GM19351 (cell line): ENCODE results near the gene CAMK1G.

Experiments
- ATAC-seq: cut with Tn5 transposase; IDR thresholded peaks from one replicate; pipeline ENCODE4 v1.9.1; 2021; ENCODE audit warnings: mild to moderate bottlenecking, moderate library complexity; ENCODE audit not compliant: unreplicated experiment

The CAMK1G gene

DNA sequence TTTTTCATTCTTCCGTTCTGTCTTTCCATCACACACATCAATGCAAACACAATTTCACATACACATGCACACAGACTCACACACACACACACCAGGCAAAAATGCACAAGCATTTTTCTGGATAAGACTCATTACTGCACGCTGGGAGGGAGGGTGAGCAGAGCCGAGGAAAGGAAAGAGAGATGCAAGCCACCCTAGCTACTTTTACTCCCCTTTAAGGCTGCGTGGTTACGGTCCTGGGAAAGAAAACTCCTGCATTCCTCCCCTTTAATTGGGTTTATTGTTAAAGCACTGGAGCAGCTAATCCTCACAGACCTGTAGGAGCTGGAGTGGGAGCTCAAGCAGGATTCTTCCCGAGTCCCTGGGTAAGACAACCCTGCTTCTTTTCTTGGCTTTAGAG is at the start of gene CAMK1G:
TSS of gene CAMK1G (plus strand) at position 307 of the 400 bp plus-strand sequence. CDS start 11,270 bp downstream, outside the sequence.
- no peak for ATAC-seq

DNA sequence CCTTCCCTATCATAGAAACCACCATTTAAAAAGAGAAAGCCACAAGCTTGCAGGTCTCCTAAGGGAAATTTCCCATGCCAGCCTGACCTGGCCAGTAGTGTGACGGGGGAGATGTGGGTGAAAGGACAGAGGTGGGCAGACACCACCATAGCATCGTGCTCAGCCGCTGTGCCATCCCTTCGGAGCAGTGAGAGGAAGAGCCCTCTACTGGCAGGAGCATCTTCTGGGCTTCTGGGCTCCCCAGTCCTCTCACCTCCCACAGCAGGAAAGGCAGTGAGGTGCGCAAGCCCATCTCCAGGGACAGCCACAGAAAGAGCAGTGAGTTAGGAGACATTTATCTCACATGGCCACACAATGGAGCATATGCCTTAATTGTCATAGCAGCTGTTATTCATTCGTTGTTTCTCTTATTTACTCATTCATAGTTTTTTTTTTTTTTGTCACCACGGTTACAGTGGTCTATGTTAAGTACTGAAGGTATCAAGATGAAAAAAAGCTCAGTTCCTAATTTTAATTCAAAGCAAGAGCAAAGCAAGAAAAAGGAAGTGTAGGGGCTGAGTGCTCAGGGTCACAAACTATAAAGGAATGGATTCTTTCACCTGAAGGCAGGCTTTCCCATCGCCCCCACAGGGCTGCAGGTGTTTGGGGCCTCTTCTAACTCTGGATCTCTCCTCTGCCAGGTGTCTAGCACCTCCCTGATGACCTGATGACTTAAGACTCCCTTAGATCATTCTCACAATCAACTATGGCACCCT is 48.8 kb upstream of the CAMK1G start:
- ATAC-seq, result no peak

DNA sequence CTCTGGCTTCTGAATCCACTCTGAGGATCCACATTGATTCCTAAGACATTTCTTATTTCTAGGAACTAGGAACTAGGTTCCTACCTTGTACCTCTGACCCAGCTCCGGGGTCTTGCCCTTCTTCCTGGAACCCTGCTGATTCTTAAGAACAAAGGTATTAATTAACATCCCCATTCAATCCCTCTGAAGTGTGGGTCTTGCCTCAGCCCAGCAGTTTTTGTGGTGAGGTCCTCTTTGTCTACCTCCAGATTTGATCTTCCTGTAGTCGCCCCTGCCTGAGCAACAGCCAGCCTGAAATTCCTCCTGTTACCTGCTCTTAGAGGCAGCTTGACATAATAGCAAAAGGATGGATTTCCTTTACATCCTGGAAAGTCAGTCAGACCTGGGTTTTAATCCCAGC is 46.7 kb upstream of the CAMK1G start:
- ATAC-seq, result no peak

DNA sequence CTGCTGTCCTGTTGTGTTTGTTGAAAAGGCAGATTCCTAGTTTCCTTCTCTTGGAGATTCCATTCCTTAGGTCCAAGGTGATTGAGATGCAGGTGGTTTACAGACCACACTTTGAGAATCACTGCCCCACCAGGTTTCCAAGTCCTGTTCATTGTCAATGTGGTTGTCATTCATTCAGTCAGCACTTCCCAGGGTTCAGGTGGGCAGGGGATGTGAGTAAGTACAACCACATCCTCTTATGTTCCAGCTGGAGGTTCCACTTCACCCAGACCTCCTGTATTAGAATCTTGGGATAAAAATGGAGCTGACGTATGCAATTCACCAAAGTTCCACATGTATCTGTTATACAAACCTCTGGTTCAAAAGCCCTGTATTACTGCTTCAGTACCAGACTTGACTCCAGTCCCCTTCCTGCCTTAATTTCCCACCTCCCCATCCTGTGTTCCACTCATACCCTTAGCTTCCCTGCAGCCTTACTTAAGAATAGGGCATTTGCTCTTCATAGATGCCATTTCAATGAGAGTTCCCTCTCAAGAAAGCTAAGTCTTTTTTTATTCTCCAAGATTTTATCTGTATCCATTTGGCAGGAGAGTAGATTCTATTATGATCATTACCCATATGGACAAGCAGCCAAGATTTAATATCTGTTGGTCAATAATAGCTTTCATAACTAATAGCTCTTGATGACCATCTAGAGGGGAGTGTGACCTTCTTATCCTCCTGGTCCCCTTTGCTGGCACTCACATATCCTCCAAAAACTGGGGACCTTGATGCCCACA is 46.0 kb upstream of the CAMK1G start:
- ATAC-seq, result no peak

DNA sequence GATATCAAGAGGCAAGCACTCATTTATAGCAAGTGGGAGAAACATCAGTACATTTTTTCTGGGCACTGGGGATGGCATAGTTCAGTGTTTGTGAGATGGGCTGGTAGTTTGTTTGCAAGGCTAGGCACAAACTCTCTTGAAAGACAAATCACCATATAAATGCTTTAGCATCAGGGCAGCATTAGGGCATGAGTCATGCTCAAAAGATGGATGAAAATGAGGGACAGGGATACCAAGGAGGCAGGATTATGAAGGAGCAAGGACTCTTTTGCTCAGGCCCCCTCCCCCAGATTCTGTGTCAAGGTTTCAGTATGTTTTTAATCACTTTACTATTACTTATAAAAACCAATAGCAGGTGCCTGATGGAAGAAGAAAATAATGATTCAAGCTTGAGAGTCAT is 43.9 kb upstream of the CAMK1G start:
- ATAC-seq, result no peak

DNA sequence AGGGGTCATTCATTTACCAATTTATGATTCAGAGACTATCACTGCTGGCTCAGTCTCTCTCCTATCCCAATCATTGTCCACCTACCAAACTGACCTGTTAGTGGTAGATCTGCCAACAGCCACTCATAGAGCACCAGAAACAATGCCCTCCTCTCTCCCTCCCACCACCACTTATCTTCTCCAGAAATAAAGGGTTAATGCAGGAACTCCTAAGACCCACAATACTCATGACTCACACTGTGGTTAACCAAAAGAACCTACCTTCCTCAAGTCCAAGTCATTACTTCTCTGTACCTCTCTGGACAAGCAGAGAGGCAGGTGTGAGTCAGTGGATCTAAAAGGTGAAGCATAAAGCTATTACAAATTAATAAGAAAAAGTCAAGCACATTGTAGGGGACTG is 40.9 kb upstream of the CAMK1G start:
- ATAC-seq, result no peak

DNA sequence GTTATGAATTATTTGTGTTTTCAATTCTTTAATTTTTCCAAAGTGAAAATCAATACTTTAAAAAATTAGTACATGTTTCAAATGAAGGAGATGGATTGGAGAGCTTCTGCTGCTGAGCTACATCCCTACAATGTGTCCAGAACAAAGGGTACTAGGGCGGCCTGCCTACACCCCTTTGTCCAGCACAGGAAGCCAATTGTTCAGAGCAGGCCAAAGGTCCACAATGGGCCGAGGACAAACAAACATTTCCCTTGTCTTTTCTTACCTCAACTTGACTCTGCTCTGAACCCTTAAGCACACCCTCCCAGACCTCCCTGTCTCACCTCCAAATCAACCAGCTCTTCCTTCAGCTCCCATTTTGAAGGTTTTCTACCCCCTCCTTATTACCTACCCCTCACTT is 39.4 kb upstream of the CAMK1G start:
- no peak for ATAC-seq

DNA sequence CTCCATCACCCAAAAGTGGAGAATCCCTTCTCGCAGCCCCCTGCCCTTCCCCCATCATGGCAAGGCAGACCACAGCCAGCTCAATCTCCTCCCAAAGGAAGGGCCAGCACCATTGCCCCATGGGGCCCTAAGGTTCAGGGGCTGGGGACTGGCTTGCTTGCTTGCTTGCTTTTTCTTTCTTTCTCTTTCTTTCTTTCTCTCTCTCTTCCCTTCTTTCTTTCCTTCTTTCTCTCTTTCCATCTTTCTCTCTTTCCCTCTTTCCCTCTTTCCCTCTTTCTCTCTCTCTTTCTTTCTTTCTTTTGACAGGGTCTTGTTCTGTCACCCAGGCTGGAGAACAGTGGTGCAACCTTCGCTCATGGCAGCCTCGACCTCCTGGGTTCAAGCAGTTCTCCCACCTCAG is 38.1 kb upstream of the CAMK1G start:
- ATAC-seq, result no peak

DNA sequence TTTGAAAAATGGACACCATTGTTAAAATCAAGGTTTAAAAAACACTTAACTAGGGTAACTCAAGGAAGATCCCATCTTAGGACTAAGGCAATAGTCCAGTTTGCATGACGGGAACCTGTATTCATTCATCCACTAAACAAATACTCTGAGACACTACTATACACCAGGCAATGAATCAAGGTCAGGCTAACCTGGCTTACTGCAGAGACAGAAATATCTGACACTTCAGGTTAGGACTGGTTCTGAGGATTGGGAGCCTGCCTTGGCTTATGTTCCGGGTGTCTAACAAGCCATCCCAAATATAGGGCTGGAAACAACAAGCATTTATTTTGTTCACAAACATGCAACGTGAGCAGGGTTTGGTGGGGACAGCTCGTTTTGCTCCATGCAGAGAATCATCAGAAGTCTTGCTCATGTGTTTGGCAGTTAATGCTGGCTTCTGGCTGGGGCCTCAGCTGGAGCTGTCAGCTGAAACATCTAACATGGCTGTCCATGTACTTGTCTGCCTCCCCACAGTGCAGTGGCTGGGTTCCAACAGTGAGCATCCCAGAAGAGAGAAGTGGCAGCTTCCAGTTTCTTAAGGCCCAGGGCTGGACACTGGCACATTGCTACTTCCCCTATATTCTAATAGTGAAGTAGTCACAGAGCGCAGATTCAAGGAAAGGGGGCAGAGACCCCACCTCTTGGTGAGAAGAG is 37.0 kb upstream of the CAMK1G start:
- no peak for ATAC-seq

DNA sequence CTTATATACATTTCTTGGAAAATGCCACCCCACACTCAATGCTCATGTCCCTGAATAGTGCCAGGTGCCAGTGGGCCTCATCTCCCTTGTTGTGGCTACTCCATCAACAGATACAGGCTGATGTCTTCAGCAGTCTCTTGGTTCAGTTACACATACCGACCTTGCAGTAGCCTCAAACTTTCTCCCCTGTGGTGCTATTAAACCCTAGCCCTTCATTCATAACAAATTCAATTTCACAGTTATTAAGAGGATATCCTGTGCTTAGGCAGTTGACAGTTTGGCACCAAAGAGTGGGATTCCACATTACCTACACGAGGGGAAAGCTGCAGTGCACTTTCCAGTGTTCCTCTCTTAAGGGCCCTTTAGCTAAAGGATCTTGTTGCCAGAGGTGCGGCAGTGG is 35.9 kb upstream of the CAMK1G start:
- ATAC-seq, result no peak

DNA sequence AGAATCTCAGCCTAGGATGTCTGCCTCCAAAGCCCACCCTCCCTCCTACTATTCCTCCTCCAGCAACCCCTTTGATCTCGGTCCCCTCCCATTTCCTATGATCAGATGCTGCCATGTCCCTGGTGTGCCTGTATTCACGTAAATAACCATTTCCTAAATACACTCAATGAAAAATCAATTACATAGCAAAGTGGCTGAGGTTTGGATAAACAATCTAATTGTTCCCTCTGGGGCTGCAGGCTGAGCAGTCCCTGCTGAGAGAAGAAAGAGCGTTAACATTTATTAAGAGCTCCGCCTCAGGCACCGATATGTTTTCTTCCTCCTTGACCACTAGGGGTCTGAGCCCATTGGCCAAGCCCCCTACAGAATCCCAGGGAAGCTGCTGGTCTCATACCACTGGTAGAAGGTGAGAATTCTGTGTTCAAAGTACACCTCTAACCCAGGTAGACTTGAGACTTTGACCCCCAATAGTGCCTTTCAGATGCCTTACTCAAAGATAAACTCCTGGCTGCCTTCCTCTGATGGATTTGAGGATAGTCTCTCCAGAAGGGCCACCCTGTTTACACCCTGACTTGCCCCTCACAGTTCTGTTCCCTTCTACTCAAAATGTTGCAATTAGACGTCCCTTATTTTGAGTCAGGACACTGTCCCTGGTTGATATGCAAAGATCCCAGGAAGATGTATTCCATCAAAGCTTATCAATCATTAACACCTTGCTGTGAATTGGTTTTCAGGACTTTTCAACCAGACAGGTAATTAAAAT is 33.9 kb upstream of the CAMK1G start:
- no peak for ATAC-seq

DNA sequence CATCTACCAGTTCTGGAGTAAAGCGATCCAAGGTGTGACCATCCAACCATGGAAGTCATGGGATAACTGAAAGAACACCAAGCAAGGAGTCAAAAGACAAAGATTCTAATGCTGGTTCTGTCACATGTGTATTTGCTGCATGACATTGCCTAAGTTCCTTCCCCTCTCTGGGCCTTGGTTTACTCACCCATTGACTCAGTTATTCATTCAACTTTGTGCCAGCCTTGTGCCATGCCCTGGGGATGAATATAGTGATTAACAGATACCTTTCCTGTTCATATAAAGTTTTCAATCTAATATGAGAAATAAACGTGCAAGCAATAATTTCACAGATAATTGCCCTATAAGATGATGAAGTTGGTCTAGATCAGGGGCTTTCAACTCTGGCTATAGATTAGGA is 33.0 kb upstream of the CAMK1G start:
- ATAC-seq, result no peak

DNA sequence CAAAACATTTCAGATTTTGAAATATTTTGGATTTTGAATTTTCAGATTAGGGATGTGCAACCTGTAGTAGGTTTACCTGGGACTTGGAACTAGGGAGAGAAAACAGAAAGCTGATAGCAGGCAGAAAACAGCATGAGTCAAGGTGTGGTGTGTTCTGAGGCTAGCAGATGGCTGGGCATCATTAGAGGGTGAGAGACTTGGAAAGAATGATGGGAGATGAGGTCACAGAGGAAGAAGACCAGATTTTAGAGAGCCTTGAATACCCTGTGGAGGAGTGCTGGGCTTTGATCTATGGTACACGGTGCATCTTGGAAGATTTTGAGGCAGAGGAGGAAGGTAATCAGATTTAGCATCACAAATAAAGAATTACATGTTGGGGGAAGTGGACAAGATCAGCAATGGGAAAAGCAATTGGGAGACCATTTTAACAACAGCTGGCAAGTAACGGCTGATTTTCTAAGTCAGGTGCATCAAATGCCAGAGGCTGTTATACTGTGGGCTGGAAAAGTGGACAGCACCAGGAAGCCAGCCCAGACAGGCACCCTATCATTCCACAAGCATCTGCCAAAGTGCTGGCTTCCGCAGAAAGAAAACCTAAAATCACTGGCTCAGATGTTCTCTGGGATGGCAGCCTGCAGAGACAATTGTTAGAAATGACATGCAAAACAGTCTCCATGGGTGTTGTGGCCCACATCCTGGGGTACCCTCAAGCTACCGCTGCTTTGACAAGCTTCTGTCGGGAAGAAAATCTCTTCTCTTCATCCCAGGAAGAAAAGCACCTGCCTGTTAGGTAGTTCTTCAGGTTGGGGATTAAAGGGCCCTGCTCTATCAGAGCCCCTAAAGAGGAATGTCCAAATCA is 30.9 kb upstream of the CAMK1G start:
- ATAC-seq, result no peak

DNA sequence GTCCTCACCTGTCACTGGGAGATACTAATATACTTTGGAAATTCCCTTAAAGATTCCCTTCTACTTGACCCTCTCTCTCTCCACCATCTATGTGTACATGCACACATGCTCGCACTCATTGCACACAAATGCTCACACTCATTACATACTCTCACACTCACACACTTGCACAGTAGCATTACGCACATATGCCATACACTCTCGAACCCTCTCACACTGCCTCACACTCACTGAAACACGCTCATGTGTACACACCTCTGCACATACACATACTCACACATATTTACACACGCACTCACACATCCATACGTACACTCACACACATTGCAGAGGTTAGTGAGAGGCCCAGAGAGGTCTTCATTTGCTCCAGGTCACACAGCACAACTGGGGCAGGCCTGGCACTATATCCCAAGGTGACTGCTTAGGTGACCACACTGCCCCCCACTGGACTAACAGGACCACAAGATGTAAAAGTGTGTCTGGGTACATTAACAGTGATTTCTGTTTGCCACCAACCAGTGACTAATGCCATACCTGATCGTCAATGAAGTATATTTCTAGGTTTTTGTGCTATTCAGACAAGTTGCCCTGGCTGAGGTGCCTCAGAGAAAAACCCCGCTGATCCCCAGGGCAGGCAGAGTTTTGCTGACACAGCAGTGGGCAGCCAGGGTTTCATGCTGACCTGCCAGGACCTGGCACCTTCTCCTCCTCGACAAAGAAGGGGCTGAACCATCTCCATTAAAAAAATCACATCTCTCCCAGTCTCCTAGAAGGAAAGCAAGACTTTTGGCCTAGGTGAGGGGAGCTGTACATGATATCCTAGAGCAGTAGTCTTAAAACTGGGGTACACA is 28.5 kb upstream of the CAMK1G start:
- no peak for ATAC-seq

DNA sequence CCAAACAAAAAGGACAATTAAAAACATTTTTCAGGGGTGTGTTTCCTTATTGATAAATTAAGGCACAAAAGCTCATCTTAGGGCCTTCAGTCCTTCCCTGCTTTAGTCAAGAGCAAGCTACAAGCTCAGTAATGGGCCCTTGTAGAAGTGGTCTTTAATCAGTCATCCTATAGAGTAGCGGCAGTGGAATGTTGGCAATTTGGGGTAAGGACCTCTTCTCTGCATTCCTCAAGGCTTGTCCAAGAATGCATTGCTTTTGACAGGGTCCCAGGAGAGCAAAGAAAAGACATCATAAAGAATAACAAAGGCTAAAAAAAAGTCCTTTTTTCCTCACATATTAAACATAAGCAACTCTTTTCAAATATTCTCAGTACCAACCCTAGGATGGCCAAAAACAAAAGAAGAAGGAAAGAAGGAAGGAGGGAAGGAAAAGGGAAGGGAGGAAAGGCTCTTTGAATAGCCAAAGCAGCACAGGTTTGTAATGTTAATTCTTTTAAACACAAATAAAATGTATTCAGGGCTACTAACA is 27.3 kb upstream of the CAMK1G start:
- ATAC-seq, result no peak

DNA sequence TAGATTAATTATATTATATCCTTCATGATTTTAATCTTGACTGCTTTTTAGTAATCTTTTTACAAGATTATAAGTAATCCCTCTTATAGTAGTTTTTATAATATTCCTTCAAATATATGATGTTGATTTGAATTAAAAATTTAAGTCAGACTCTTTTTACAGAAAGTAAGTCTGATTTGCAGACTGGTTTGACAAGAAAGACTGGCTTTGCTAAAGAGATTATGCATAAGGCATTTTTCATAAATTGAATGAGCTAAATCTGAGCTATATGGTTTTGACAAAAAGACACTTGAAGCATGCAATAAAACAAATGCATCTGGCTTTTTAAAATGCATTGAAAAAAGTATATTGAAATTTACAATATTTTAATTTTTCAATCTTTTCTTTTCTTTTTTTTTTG is 26.3 kb upstream of the CAMK1G start:
- no peak for ATAC-seq

DNA sequence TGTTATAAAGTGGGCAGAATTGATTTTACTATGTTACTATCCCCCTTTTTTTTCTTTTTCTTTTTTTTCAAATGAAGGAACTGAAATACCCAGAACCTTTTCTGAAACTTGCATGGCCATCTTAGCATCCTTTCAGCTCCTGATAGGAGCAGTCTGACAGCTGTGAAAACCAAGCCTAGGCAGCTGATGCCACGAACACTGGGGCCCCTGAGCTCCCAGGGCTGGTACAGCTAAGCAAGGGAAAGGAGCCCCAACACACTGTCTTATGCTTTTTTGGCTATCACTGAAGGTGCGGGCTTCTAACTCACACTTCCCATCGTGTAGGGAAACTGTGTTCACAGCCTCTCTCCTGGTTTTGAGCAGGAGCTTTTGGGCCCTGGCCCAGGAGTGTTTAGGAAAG is 23.0 kb upstream of the CAMK1G start:
- no peak for ATAC-seq

DNA sequence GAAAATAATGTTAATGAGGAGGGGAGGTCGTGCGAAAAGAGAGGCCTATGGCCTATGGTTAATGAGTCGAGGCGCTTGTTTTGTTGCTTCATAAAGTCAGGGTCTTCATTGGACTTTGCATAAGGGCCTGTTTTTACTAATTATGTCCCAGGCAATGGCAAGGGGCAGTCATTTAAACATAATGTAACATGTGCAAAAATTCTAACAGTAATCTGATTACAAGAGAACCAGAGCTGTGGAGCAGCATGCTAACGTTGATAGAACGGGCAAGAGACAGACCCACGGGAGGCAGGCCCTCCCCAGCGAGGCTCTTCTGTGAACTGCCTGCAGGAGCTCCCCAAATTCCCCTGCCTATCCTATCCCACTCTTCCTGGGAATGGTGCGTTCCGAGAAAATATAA is 22.6 kb upstream of the CAMK1G start:
- ATAC-seq, result no peak

DNA sequence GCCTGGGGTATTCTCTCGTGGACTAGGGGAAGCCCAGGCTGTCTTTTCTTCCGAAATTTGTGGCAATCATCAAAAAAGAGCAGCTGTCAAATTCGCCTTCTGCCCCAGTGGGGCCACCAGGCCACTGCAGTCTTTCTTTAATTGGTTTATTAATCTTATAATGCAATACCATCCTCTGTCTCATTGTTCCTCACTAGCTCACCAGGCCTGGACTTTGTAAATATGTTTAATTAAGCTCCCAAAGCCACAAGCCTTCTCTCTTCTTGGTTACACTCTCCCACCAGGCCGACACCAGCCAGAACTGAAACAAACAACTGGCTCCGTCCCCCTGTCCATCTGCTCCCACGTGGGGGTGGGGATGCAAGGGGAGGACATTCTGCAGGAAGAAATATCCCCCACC is 22.0 kb upstream of the CAMK1G start:
- ATAC-seq, result no peak
